ENCODE results near the gene RIOK1.
"Not testable (repeated sequence)": the region's sequence is repeated elsewhere in the genome, so short reads cannot be mapped to it uniquely, and the experiment has no call there.

RIOK1 gene

DNA sequence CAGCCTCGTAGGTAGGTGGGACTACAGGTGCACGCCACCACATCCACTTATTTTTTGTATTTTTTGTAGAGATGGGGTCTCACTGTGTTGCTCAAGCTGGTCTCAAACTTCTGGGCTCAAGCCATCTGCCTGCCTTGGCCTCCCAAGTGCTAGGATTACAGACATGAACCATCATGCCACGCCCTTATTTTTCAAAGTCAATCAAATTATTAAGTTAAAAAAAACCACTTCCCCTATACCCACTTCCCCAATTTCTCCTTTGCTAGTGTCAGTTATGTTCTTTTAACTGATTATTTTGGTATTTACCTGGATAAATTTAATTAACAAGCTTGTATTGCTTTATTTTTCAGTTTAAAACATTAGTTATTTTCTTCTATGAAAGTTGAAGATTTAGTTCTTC is 49.6 kb downstream of the RIOK1 start:
- in situ Hi-C loops (cut with HindIII; ENCODE audit: low sequenced_read_pairs): no loop called here

DNA sequence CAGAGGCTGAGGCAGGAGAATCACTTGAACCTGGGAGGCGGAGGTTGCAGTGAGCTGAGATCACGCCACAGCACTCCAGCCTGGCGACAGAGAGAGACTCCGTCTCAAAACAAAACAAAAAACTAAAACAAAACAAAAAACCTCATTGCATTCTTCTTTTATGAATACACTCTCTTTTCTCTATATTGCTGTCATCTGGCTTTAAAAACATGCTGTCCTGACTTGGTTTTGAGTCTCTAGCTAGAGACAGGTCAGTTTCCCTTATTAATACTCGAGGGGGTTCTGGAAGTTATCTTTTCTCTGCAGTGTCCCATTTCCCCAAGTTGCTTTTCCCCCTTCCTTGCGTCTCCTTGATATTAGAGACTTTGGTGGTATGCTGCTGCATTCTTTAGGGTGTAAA is 50.9 kb downstream of the RIOK1 start:
- in situ Hi-C loops (cut with HindIII; ENCODE audit: low sequenced_read_pairs): no loop called here

DNA sequence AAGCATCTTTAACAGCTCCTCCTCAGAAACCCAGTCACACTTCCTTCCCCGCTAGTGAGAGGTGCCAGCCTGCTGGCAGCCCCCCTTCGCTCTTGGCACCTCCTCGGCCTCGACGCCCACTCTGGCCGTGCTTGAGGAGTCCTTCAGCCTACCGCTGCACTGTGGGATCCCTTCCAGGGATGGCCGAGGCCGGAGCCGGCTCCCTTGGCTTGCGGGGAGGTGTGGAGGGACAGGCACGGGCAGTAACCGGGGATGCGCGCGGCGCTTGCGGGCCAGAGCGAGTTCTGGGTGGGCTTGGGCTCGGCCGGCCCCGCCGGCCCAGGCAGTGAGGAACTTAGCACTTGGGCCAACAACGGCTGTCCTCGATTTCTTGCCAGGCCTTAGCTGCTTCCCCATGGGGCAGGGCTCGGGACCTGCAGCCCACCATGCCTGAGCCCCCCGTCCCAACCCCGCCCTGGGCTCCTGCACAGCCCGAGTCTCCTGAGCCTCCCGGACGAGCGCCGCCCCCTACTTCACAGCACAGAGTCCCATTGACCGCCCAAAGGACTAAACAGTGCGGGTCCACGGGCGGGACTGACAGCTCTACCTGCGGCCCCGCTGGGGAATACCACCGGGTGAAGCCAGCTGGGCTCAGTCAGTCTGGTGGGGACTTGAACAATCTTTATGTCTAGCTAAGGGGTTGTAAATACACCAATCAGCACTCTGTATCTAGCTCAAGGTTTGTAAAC is 51.6 kb downstream of the RIOK1 start:
- in situ Hi-C loops (cut with HindIII; ENCODE audit: low sequenced_read_pairs): no loop called here

DNA sequence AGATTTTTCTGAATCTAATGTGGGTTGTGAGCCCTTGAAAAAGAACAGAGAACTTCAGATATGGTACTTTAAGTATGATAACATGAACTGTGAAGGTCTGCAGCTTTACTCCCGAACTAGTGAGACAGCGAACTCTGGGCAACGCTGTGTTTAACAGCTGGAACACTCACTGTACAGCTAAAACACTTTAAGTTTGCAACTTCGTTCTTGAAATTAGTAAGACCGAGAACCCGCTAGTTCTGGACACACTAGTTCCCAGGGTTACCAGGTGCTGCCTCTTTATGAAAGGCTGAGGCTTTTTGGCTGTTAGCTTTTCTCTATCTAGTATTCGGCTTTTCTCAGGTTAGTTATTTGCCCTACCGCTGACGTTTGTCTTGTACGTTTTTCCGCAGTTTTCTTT is 52.9 kb downstream of the RIOK1 start:
- in situ Hi-C loops (cut with HindIII; ENCODE audit: low sequenced_read_pairs): no loop called here

DNA sequence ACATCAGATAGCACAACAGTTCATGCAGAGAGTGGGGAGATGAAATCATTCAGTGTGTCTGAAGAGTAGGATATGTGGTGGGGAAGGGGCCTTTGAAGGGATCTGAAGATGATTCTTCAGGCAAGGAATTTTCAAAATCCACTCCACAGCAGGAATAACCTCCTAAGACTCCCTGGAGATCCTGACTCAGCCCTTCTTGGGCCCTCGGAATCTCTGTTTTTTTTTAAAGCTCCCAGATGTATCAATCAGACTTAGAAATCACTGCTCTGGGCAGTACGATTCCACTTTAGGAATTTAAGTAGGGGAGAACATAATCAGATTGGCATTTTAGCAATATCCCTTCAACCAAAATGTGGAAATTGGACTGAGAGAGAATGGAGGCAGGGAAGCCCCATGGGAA is 55.5 kb downstream of the RIOK1 start:
- in situ Hi-C loops (cut with HindIII; ENCODE audit: low sequenced_read_pairs): no loop called here

DNA sequence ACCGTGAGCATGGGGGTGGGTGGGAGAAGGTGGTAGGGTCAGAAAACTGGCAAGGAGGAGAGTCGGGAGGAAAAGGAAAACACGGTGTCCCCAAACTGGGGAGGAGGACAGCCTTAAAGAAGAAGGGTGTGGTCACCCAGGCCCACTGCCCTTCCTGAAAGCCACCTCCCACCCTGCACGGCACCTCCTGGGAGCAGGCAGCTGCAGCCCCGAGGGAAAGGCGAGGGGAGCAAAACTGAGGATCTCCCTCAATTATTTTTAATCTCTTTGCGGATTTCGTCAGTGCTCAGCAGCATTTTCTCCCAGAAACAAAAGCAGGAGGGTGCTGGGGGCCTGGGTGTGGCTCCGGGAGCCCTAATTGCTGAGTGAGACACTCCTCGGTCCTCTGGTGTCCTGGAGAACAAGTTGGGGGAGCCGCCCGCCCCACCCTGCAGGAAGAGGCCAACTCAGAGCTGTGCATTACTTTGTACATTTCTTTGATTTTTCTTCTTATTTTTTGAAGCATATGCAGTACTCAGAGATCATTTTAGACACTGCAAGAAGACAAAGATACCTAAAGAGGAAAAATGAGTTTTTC is 56.4 kb downstream of the RIOK1 start:
- in situ Hi-C loops (cut with HindIII; ENCODE audit: low sequenced_read_pairs): no loop called here

DNA sequence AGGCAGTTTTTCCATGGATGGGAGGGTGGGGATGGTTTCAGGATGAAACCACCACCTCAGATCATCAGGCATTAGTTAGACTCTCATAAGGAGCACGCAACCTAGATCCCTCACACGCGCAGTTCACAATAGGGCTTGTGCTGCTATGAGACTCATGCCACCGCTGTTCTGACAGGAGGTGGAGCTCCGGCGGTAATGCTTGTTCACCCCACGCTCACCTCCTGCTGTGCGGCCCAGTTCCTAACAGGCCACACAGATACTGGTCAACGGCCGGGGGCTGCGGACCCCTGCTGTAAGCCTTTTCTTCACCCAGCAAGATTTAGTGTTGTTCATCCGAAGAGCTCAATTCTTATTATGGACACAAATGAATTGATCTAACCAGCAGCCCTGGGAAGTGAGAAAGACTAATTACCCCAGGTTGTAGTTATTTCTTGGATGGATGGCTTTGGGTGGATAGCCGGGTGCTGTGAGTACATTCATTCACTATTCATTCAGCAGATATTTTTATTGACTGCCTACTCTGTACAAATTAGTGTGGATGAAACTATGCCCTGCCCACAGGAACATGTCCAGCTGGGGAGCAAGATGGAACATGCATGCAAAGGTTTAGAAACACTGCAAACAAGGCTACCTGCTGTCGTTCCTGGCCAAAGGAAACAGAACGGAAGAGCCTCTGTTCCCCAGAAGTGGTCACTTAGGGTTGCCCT is 57.2 kb downstream of the RIOK1 start:
- in situ Hi-C loops (cut with HindIII; ENCODE audit: low sequenced_read_pairs): no loop called here

DNA sequence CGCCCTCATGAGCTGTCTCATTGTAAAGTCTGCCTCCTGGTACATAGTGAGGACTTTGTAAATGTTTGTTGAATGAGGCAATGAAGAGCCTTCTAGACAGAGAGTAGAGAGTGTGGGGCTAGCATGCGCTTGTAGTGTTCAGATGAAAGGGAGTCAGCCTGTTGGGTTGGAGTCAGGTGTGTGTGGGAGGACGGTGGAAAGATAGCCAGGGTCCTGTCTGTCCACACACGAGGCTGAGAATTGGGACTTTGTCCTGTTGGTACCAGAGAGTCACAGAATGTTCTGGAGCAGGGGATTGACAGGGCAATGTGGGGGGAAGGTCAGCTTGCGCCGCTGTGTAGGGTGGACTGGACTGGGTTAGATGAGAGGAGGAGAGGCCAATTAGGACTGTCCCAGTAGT is 58.6 kb downstream of the RIOK1 start:
- in situ Hi-C loops (cut with HindIII; ENCODE audit: low sequenced_read_pairs): no loop called here

DNA sequence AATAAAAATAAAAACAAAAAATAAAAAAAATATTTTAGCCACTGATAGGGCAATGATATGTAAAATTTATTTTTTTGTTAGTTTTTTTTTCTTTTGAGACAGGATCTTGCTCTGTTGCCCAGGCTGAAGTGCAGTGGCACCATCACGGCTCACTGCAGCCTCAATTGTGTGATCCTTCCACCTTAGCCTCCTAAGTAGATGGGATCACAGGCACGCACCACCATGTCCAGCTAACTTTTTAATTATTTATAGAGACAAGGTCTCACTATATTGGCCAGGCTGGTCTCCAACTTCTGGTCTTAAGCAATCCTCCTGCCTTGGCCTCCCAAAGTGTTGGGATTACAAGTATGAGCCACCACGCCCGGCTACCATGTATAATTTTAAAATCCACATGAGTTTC is 59.4 kb downstream of the RIOK1 start:
- in situ Hi-C loops (cut with HindIII; ENCODE audit: low sequenced_read_pairs): no loop called here

DNA sequence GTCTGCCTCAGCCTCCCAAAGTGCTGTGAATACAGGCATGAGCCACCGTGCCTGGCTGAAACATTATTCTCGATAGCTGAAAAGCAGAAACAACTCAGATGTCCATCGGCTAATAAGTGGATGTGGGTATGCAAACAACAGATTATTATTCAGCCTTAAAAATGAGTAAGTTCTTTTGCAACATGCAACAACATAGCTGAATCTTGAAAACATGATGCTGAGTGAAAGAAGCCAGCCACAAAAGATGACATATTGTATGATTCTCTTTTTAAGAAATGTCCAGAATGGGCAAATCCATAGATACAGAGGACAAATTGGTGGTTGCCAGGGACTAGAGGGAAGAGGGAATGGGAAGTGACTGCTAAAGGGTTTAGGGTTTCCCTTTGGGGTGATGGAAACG is 61.7 kb downstream of the RIOK1 start:
- in situ Hi-C loops (cut with HindIII; ENCODE audit: low sequenced_read_pairs): no loop called here

DNA sequence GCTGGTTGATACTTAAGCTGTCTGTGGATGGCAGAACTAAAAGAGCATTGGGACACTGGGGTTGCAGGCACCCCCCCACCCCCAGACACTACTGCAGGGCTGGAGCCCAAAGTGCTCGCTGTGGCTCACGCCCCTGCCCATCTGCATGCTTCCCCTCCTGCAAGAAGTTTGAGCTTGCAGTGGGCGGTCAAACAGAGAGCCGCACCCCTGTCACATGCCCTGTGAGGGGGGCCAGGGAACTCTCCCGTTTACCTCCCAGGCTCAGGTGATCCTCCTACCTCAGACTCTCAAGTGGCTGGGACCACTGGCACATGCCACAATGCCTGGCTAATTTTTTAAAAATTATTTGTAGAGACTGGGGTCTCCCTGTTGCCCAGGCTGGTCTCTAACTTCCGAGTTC is 63.3 kb downstream of the RIOK1 start:
- in situ Hi-C loops (cut with HindIII; ENCODE audit: low sequenced_read_pairs): no loop called here

DNA sequence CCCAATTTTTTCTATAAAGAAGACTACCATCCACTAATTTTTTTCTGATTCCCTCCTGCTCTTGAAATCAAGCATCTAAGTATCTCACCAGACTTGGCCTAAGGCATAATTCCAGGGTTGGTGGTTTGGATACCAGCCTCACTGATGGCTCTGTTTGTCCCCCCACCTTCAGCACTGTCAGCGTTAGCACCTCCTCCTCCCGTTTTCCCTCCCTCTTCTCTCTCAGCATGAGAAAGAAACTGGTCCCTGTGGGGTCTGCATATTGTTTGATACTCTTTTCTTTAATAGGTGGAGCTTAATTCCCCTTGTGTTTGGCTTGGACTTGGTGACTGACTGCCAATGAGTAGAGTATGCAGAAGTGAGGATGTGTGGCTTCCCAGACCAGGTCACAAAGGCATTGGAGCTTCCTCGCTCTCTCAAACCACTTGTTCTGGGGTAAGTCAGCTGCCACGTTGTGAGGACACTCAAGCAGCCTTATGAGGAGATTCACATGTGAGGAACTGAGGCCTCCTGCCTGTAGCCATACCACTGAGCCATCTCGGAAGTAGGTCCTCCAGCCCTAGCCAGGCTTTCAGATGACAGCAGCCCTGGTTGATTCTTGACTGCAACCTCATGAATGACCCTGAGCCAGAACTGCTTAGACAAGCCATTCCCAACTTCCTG is 65.2 kb downstream of the RIOK1 start:
- in situ Hi-C loops (cut with HindIII; ENCODE audit: low sequenced_read_pairs): no loop called here

DNA sequence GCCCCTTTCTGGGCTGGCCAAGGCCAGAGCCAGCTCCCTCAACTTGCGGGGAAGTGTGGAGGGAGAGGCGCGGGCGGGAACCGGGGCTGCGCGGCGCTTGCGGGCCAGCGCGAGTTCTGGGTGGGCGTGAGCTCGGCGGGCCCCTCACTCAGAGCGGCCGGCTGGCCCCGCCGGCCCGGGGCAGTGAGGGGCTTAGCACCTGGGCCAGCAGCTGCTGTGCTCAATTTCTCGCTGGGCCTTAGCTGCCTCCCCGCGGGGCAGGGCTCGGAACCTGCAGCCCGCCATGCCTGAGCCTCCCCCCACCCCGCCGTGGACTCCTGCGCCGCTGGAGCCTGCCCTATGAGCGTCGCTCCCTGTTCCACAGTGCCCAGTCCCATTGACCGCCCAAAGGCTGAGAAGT is 66.7 kb downstream of the RIOK1 start:
- in situ Hi-C loops (cut with HindIII; ENCODE audit: low sequenced_read_pairs): not testable (repeated sequence)

DNA sequence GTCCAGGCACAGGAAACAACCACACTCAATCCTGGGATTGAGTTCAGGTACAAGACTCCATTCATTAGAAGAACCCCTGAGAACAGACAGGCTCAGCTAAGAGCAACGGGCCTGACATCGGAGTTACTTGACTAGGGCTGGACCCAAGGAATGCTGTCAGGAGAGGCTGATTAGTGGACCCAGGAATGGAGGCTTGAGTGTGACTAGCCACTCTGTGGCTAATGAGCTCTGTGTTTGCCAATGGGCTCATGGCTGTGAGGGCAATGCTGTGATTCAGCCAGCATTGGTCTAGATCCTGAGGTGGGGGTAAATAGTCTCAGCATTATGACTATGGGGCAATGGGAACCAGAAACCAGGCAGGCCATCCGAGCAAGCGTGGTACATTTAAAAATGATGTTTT is 71.8 kb downstream of the RIOK1 start:
- in situ Hi-C loops (cut with HindIII; ENCODE audit: low sequenced_read_pairs): no loop called here

DNA sequence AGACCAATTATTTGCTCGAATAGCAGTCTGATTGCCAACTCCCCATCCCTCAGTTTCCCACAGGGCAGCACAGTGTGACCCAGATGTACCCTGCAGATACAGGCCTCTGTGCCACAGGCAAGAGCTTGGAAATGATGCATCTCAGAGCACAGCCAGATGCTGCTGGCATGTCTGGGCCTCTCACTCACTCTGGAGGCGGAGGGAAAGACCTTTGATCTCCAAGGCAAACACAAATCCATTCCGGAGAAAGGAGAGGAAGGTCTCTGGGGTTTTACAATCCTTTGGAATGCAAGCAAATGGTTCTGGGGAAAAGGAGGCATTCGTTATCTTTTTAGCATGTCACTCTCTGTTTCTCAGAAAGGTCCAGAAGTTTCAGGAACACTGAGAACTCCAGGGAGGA is 74.2 kb downstream of the RIOK1 start:
- in situ Hi-C loops (cut with HindIII; ENCODE audit: low sequenced_read_pairs): no loop called here

DNA sequence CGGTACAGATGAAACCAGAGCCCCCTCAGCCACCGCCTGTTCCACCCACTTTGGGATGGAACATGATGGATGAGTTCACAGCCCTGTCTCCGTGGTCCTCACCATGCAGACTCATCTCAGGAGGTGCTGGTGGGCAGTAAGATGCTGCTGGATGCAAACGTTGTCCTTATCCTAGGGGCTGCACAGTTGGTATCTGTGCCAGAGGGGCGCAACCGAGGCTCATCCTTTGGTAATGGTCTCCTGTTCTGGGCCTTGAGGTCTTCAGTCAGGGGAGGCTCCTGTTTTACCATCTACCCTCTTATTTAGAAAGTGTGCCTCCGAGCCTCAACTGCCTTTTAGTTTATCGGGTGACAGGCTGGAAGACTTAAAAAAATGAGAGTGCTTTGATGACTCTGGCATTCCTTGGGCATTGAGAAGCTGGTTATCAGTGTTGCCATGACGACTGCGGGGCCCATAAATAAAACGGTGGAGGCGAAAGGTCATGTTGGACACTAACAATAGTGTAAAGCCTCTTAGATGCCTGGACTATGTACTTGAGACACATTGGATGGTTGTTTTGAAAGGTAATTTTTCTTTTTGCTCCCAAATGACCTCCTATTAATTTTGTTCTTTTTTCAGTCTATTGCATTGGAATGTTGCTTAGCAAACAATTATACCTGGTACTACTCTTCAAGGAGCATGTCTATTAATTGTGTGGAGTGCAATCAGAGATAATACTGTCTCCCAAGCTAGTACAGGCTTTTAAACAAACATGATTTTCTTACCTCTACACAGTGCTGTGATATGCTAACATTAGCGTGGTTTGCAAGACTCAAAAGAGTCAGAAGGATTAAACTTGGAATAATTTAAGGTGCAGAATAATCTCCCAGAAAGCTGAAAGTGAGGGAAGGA is 77.6 kb downstream of the RIOK1 start:
- in situ Hi-C loops (cut with HindIII; ENCODE audit: low sequenced_read_pairs): no loop called here
